NT2/D1 (cell line): ENCODE data around the gene BBS5.

Experiments
- SUZ12 ChIP-seq: IDR thresholded peaks from 2 replicates; pipeline ENCODE4 v1.6.1; 2011; ENCODE audit not compliant: insufficient read length, insufficient read depth; ENCODE audit errors: extremely low read depth
- ZNF274 ChIP-seq: IDR thresholded peaks from 2 replicates; pipeline ENCODE4 v1.6.1; 2011; ENCODE audit warnings: mild to moderate bottlenecking, low read depth, low read length

GRCh38 chr2:169513094-169513493 lies 33.8 kb downstream of the BBS5 start:
- no peak for TF ChIP-seq ZNF274
- no peak for TF ChIP-seq SUZ12
